Lower leg skin (tissue), 4 donors: ENCODE measurements around the gene CDH3. TPM values are rescaled to one million over a fixed set of nuclear protein-coding genes. Genes with fewer than 3 reads are reported as not detected.

Source experiments
- DNase-seq, 2 donors: peaks; one replicate each; pipeline ENCODE4 v3.0.0-alpha.2; 2019; ENCODE audit warnings: low spot score in 2 of 2
- H3K4me3 ChIP-seq: fragments of 200-600 bp; sonication (generic); 2 replicates; pipeline ENCODE4 v1.5.1; 2017; ENCODE audit warnings: mild to moderate bottlenecking, low read depth; ENCODE audit not compliant: poor library complexity, severe bottlenecking
- CTCF ChIP-seq, 3 donors: fragments of 450-650 bp; IDR thresholded peaks; one replicate each; pipeline ENCODE4 v1.5.1; 2016; ENCODE audit warnings: antibody characterized with exemption in 3 of 3, mild to moderate bottlenecking in 3 of 3, moderate library complexity in 2 of 3
- POLR2A ChIP-seq, 2 donors: fragments of 450-650 bp; IDR thresholded peaks; one replicate each; pipeline ENCODE4 v1.6.1; 2016 to 2017; ENCODE audit warnings: antibody characterized with exemption in 2 of 2, mild to moderate bottlenecking in 1 of 2, moderate library complexity in 1 of 2
- WGBS, 2 donors: methylation state at CpG; one replicate each; pipeline ENCODE4 v1.1.5; 2018; 5-methylcytosine and 5-hydroxymethylcytosine counted together
- intact Hi-C: fragments of 100-400 bp; cut with DNase I; formaldehyde crosslinking; loops from one replicate; pipeline ENCODE4 v1.15.0; 2023; ENCODE audit warnings: low total_unique reads
- total RNA-seq, 4 donors: library from RNA; depleted of rRNA; stranded (reverse); fragments of >200 nt; gene quantifications; one replicate each; pipeline ENCODE4 v1.1.0, GENCODE V29; 2016

The CDH3 gene
- total RNA-seq, 4 donors from 2014 or later: 34.1 to 43.9 (median 39.7) TPM

- 57 to 93% methylated on average over 8 of the region's 8 CpGs for WGBS, 2 donors
- DNase-seq: no peak
- no peak for TF ChIP-seq POLR2A (IDR thresholded peaks at IDR 0.05)
- no peak for TF ChIP-seq CTCF (IDR thresholded peaks at IDR 0.05)
- H3K4me3 ChIP-seq: no peak overlapping the region
- intact Hi-C loops: loop anchor here (10.0 kb wide), 1 partner anchor 118 kb away; no protein-coding TSS in a partner anchor
These were observed 51.4 kb downstream of the CDH3 start for GRCh38 chr16:68696514-68696913.

- intact Hi-C loops: loop anchor here (10.0 kb wide), 1 partner anchor 117 kb away; no protein-coding TSS in a partner anchor
- no peak overlapping the region for H3K4me3 ChIP-seq
- no peak for DNase-seq
- TF ChIP-seq POLR2A (IDR thresholded peaks at IDR 0.05) (no peak), CTCF (IDR thresholded peaks at IDR 0.05) (no peak)
- 79 to 86% methylated on average over 23 of the region's 23 CpGs for WGBS, 2 donors
These were observed 53.0 kb downstream of the CDH3 start for GRCh38 chr16:68698091-68698490.

- intact Hi-C loops: loop anchor here (10.0 kb wide), 1 partner anchor 95 kb away; no protein-coding TSS in a partner anchor
- DNase-seq: no peak
- 23 to 46% methylated on average over 6 of the region's 6 CpGs for WGBS, 2 donors
- H3K4me3 ChIP-seq: no peak overlapping the region
- TF ChIP-seq CTCF (IDR thresholded peaks at IDR 0.05) (no peak), POLR2A (IDR thresholded peaks at IDR 0.05) (no peak)
These were observed 55.0 kb downstream of the CDH3 start for GRCh38 chr16:68700120-68700519.

GRCh38 chr16:68700831-68701230, 55.7 kb downstream of the CDH3 start:
- DNase-seq: no peak
- H3K4me3 ChIP-seq: no peak overlapping the region
- WGBS, 2 donors: 84 to 88% methylated on average over 5 of the region's 5 CpGs
- TF ChIP-seq CTCF (IDR thresholded peaks at IDR 0.05): no peak
- no peak for TF ChIP-seq POLR2A (IDR thresholded peaks at IDR 0.05)
- intact Hi-C loops: loop anchor here (10.0 kb wide), 1 partner anchor 94 kb away; no protein-coding TSS in a partner anchor

- peak; percentile 62 to 91 for DNase-seq
- 42% methylated on average over 13 to 15 of the region's 15 CpGs for WGBS, 2 donors
- TF ChIP-seq CTCF (IDR thresholded peaks at IDR 0.05) (peak in 1 of 3 donors; percentile 76), POLR2A (IDR thresholded peaks at IDR 0.05) (no peak)
- no peak overlapping the region for H3K4me3 ChIP-seq
- intact Hi-C loops: loop anchor here (10.0 kb wide), 1 partner anchor 90 kb away; no protein-coding TSS in a partner anchor
These were observed 59.2 kb downstream of the CDH3 start for GRCh38 chr16:68704232-68704867.
